ENCODE measurements around the gene GNAI3.

The GNAI3 gene

DNA sequence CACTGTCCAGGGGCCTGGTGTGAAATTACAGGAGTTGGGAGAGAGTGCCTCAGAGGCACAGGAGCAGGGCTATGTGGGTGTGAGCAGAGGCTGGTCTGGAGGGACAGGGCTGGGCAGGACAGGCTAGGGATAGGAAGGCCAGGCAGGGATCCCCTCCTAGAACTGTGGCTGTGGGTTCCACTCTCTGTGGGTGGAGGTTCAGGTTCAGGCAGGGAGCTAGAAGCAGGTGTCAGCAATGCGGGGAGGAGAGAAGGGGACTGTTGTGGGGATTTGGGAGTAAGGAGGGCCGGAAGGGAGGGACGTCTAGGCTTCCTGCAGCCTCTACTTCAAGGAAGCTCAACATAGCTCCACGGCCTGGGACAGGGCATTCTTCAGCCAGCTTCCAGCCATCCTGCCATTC, 17.0 kb upstream of the GNAI3 start:
- no peak overlapping the region for H3K4me3 ChIP-seq (ENCODE audit: low read depth, low read length)
- no peak for DNase-seq (ENCODE audit: low read depth)
- in situ Hi-C loops (cut with HindIII; ENCODE audit: low sequenced_read_pairs) = loop anchor here (10.0 kb wide), 1 partner anchor 113 kb away; no protein-coding TSS in a partner anchor
- TF ChIP-seq, protein P1, sequence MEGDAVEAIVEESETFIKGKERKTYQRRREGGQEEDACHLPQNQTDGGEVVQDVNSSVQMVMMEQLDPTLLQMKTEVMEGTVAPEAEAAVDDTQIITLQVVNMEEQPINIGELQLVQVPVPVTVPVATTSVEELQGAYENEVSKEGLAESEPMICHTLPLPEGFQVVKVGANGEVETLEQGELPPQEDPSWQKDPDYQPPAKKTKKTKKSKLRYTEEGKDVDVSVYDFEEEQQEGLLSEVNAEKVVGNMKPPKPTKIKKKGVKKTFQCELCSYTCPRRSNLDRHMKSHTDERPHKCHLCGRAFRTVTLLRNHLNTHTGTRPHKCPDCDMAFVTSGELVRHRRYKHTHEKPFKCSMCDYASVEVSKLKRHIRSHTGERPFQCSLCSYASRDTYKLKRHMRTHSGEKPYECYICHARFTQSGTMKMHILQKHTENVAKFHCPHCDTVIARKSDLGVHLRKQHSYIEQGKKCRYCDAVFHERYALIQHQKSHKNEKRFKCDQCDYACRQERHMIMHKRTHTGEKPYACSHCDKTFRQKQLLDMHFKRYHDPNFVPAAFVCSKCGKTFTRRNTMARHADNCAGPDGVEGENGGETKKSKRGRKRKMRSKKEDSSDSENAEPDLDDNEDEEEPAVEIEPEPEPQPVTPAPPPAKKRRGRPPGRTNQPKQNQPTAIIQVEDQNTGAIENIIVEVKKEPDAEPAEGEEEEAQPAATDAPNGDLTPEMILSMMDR (IDR thresholded peaks at IDR 0.05; ENCODE audit: low read depth, low read length, missing control alignments) = no peak

DNA sequence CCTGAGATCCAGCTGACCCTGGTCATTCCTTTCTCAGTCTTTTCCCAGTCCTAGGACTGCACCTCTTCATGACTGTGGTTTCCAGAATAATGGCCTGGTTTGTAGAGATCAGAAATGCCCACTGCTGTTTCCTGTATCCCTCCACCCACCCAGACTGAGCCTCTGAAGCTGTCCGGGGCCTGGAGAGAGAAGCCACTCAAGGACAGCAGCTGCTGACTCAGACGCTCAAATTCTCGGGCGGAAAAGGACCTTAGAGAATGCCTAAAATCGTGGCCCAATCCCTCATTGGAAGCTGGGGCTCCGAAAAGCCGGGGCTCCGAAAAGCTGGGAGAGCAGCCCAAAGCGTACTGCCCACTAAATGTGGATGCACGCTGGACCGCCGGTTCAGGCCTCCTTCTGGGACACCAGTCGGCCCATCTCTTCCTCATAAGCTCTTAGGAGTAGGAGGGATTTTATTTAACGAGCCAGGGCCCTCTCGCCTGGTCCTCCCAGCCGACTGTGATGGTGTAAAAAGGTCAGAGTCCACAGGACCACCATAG, 16.5 kb upstream of the GNAI3 start:
- TF ChIP-seq, protein P1 (IDR thresholded peaks at IDR 0.05; ENCODE audit: low read depth, low read length, missing control alignments) = no peak
- H3K4me3 ChIP-seq (ENCODE audit: low read depth, low read length) = no peak overlapping the region
- in situ Hi-C loops (cut with HindIII; ENCODE audit: low sequenced_read_pairs) = loop anchor here (10.0 kb wide), 1 partner anchor 113 kb away; no protein-coding TSS in a partner anchor
- no peak for DNase-seq (ENCODE audit: low read depth)

DNA sequence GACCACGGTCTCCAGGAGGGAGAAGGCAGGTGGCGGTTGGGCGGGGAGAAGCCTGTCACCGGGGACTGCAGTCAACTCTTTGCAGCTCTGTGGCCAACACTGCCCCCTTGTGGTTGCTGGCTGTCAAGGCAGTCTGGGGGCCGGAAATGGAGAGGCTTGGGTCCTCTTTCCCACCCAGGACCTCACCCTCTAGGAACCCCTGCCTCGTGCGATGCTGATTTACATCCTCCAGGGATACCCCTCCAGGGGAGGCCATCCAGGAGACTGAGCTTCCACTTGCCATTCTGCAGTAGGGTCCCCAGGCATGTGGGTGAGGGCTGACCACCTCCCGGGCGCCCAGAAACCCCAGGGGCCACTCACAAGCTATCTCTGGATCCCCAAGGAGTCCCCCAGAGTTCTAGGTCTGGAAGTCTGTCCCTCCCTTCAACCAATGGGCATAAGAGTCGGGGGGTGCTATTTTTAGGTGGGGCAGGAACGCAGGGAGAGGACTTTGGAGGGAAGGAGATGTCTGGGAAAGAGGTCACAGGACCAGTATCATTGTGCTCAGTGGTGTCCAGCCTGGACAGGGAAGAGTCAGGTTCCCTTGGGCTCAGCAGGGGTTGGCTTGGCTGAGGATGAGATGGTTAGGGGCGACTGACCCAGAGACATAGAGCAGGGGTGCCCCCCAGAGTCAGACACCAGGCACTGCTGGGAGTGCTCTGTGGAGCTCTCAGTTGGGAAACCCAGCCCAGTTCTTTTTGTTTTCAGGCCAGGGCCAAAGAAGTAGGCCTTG, 15.9 kb upstream of the GNAI3 start:
- H3K4me3 ChIP-seq (ENCODE audit: low read depth, low read length) = no peak overlapping the region
- TF ChIP-seq, protein P1 (IDR thresholded peaks at IDR 0.05; ENCODE audit: low read depth, low read length, missing control alignments) = peak; percentile 97
- peak; percentile 31 for DNase-seq (ENCODE audit: low read depth)
- in situ Hi-C loops (cut with HindIII; ENCODE audit: low sequenced_read_pairs) = loop anchor here (10.0 kb wide), 1 partner anchor 112 kb away; no protein-coding TSS in a partner anchor

DNA sequence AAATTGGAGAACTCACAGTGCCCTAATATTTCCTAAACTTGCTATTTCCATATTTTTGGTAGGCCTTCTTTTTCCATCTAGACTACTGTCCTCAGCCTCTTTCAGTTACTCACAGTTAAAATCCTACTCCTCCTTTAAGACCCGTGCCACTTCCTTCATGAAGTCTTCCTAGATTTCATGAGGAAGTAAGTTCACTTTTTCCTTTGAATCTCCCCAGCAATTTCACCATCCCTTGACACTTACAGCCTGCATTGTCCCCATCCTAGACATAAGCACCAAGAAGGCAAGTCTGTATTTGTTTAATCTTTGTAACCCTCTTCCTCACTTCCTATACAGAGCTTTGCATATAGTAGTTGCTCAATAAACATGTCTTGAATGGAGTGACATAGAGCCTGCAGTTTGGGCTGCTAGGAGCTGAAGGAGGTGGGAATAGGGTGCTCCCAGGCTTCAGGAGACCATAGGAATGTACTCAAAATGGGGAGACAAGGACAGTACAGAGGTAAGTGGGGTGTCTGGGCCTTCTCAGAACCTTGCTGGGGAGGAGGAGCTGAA, 14.0 kb upstream of the GNAI3 start:
- no peak for DNase-seq (ENCODE audit: low read depth)
- in situ Hi-C loops (cut with HindIII; ENCODE audit: low sequenced_read_pairs) = loop anchor here (10.0 kb wide), 1 partner anchor 110 kb away; no protein-coding TSS in a partner anchor
- TF ChIP-seq, protein P1 (IDR thresholded peaks at IDR 0.05; ENCODE audit: low read depth, low read length, missing control alignments) = no peak
- H3K4me3 ChIP-seq (ENCODE audit: low read depth, low read length) = no peak overlapping the region

DNA sequence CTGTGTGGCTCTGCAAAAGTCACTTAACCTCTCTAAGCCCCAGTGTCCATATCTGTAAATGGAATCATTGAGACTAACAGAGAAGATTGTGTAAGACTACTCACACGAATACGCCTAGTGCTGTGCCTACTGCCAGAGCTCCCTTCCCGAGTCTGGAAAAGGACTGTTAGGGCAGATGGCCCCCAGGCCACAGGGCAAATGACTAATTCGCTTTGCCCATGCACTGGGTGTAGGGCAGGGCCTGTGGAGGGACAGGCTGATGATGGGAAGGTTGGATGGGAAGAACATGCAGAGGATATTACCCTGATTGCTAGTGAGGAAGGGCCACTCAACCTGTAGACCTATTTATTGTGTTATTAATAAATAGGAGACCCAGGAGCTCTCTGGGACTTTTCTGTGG, 12.9 kb upstream of the GNAI3 start:
- in situ Hi-C loops (cut with HindIII; ENCODE audit: low sequenced_read_pairs) = loop anchor here (5.0 to 10.0 kb wide), 3 partner anchors 43 to 232 kb away; partner anchors contain the start of gene CYB561D1
- no peak overlapping the region for H3K4me3 ChIP-seq (ENCODE audit: low read depth, low read length)
- no peak for DNase-seq (ENCODE audit: low read depth)
- TF ChIP-seq, protein P1 (IDR thresholded peaks at IDR 0.05; ENCODE audit: low read depth, low read length, missing control alignments) = no peak

DNA sequence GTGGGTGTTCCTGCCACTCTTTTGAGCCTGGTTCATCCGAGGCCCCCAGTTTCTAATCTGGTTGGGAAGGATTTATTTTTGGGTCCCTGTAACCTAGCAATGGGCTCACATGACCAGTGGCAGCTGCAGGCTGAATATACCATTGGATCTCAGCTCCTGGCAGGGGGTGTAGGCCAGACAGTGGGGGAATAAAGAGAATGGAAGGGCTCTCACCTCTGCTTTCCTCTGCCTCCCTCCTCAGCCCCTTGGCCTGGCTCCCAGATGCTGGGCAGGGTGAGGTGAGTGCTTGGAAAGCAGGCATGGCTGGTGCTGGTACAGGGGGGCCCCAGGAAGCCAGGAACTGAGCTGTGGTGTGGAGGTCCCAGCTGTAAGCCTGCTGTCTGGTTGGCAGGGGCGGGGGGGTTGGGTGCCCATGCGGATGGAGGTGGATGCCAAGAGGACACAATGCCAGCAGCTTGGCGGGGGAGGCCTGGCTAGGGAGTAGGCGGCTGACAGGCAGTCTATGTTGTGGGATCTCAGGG, 12.4 kb upstream of the GNAI3 start:
- H3K4me3 ChIP-seq (ENCODE audit: low read depth, low read length) = no peak overlapping the region
- TF ChIP-seq, protein P1 (IDR thresholded peaks at IDR 0.05; ENCODE audit: low read depth, low read length, missing control alignments) = no peak
- in situ Hi-C loops (cut with HindIII; ENCODE audit: low sequenced_read_pairs) = loop anchor here (5.0 to 10.0 kb wide), 3 partner anchors 44 to 231 kb away; partner anchors contain the start of gene CYB561D1
- DNase-seq (ENCODE audit: low read depth) = no peak
